B cell (primary cell): ENCODE data around the gene PPT2.

Source experiments
- EZH2 ChIP-seq: IDR thresholded peaks from 2 replicates; pipeline ENCODE4 v1.6.1; 2012; ENCODE audit warnings: borderline replicate concordance, low read depth, mild to moderate bottlenecking, moderate library complexity, low read length; ENCODE audit not compliant: insufficient read depth, poor library complexity, severe bottlenecking
- TF ChIP-seq, protein P1 (sequence below): fragments of 200-600 bp; IDR thresholded peaks from one replicate; pipeline ENCODE4 v1.8.0; 2022; ENCODE audit warnings: antibody characterized with exemption, mild to moderate bottlenecking

DNA sequence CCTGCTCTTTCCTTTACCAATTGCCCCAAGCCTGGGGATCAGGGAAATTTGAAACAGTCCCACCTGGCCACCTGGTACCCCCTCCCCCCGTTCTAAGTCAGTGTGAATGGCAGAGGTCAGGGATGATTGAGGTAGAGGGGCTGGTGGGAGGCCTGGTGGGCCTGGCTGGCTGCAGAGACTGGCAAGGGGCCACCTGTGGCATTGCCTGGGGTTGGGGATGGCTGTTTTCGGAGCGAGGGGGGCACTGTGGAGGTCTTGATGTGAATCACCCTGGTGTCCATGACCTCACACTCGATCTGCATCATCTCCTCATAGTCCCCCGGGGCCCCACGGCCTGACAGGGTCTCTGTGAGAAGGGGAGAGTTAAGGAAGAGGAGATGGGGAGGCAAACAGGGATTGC, 38.3 kb upstream of the PPT2 start:
- TF ChIP-seq, protein P1, sequence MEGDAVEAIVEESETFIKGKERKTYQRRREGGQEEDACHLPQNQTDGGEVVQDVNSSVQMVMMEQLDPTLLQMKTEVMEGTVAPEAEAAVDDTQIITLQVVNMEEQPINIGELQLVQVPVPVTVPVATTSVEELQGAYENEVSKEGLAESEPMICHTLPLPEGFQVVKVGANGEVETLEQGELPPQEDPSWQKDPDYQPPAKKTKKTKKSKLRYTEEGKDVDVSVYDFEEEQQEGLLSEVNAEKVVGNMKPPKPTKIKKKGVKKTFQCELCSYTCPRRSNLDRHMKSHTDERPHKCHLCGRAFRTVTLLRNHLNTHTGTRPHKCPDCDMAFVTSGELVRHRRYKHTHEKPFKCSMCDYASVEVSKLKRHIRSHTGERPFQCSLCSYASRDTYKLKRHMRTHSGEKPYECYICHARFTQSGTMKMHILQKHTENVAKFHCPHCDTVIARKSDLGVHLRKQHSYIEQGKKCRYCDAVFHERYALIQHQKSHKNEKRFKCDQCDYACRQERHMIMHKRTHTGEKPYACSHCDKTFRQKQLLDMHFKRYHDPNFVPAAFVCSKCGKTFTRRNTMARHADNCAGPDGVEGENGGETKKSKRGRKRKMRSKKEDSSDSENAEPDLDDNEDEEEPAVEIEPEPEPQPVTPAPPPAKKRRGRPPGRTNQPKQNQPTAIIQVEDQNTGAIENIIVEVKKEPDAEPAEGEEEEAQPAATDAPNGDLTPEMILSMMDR: no peak
- no peak for TF ChIP-seq EZH2
